Measurements from ENCODE around the gene FHIT.

Gene FHIT

DNA sequence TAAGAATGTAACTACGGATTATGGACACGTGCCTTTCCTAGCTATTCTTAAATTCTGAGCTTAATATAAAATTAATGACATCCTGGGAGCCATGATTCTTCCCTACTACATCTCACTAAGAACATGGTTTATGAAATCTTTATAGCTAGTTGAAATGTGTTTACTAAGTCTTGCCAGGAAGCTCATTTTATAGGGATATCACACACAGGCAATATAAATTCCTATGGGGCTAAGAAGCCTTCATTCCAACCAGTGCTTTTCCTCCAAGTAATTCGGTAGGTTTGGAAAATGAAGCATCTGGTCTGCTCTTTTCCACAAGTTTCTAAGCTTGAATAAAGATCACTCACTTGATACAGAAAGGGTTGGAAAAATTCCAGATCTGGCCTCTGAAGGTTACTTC lies 802.6 kb downstream of the FHIT start:
- H3K36me3 Mint-ChIP-seq (ENCODE audit: low read depth): no peaks in the 10 kb centered on the region
- no peaks in the 10 kb centered on the region for H3K9me3 Mint-ChIP-seq
- no peak overlapping the region for H3K27ac Mint-ChIP-seq
- H3K27me3 Mint-ChIP-seq (ENCODE audit: low read depth, poor library complexity): no peaks in the 10 kb centered on the region
- no peak for DNase-seq
- peaks cover 10% of the 10 kb centered on the region for H3K4me1 Mint-ChIP-seq
- TF ChIP-seq, protein P1, sequence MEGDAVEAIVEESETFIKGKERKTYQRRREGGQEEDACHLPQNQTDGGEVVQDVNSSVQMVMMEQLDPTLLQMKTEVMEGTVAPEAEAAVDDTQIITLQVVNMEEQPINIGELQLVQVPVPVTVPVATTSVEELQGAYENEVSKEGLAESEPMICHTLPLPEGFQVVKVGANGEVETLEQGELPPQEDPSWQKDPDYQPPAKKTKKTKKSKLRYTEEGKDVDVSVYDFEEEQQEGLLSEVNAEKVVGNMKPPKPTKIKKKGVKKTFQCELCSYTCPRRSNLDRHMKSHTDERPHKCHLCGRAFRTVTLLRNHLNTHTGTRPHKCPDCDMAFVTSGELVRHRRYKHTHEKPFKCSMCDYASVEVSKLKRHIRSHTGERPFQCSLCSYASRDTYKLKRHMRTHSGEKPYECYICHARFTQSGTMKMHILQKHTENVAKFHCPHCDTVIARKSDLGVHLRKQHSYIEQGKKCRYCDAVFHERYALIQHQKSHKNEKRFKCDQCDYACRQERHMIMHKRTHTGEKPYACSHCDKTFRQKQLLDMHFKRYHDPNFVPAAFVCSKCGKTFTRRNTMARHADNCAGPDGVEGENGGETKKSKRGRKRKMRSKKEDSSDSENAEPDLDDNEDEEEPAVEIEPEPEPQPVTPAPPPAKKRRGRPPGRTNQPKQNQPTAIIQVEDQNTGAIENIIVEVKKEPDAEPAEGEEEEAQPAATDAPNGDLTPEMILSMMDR (IDR thresholded peaks at IDR 0.05): no peak
- H3K4me3 Mint-ChIP-seq: no peak overlapping the region

DNA sequence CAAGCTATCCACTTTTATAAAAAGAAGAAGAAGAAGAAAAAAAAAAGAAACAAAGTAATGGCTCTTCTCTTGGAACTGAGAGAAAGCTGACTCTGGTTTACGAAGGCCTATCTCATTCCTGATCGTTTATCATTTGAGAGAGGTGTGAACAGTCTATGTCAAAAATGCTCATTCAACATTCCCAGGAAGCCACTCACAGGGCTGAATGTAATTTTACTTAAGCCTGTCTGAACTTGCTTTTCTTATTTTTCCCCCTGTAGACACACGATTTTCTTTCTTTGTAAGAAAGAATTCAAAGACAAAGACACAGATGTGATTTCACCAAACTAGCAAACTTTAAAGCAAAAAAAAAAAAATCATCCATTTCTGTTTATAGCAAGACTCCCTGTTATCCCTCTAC lies 805.8 kb downstream of the FHIT start:
- H3K27ac Mint-ChIP-seq: no peak overlapping the region
- H3K36me3 Mint-ChIP-seq (ENCODE audit: low read depth): no peaks in the 10 kb centered on the region
- H3K27me3 Mint-ChIP-seq (ENCODE audit: low read depth, poor library complexity): no peaks in the 10 kb centered on the region
- peaks cover 10% of the 10 kb centered on the region for H3K4me1 Mint-ChIP-seq
- H3K9me3 Mint-ChIP-seq: peaks cover 4% of the 10 kb centered on the region
- H3K4me3 Mint-ChIP-seq: no peak overlapping the region
- DNase-seq: no peak
- TF ChIP-seq, protein P1 (IDR thresholded peaks at IDR 0.05): no peak

DNA sequence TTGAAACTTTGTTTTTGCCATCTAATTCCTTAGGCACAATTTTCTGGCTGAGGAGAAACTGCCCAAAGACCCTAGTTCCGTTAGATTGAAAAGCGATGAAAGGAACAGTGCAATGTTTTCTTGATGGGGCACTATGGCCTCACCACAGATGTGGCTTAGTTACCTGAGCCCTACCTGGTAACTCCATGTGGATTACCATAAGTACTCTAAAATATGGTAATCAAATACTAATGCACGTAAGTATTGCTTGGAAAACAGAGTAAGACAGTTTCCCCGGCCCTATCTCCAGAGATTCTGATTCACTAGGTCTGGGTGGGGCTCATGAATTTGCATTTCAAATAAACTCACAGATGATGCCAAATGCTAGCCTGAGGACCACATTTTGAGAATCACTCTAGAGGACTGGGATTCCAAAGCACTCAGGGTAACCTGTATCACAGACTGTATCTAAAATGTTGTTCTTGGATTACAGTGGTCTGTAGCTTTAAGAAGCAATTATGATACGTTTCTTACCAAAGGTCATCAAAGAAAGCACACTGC lies 806.3 kb downstream of the FHIT start:
- H3K36me3 Mint-ChIP-seq (ENCODE audit: low read depth): no peaks in the 10 kb centered on the region
- H3K27ac Mint-ChIP-seq: no peak overlapping the region
- H3K4me3 Mint-ChIP-seq: no peak overlapping the region
- peaks cover 4% of the 10 kb centered on the region for H3K9me3 Mint-ChIP-seq
- DNase-seq: no peak
- H3K27me3 Mint-ChIP-seq (ENCODE audit: low read depth, poor library complexity): peaks cover under 1% of the 10 kb centered on the region
- TF ChIP-seq, protein P1 (IDR thresholded peaks at IDR 0.05): no peak
- peaks cover 10% of the 10 kb centered on the region for H3K4me1 Mint-ChIP-seq

DNA sequence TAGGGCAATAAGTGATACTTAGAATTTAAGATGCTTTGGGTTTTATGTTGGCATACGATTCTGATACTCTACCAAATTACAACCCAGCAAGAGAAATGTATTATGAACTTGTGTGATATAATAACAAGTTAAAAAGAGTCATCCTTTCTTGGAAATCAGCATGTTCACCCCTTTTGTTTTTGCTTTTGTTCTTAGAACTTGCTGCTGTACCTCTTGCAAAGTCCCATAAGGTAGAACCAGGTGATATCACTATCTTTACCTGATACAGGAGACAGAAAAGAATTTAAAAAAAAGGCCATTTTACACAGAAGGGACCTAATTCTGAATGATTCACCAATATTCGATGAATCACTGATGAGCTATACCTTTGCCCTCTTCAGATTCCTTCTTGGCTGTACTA lies 810.4 kb downstream of the FHIT start:
- Mint-ChIP-seq H3K9me3 (peaks cover 4% of the 10 kb centered on the region), H3K27me3 (ENCODE audit: low read depth, poor library complexity) (peaks cover 8% of the 10 kb centered on the region), H3K4me3 (no peak overlapping the region), H3K36me3 (ENCODE audit: low read depth) (no peaks in the 10 kb centered on the region), H3K4me1 (peaks cover 9% of the 10 kb centered on the region), H3K27ac (no peak overlapping the region)
- DNase-seq: no peak
- TF ChIP-seq, protein P1 (IDR thresholded peaks at IDR 0.05): no peak

DNA sequence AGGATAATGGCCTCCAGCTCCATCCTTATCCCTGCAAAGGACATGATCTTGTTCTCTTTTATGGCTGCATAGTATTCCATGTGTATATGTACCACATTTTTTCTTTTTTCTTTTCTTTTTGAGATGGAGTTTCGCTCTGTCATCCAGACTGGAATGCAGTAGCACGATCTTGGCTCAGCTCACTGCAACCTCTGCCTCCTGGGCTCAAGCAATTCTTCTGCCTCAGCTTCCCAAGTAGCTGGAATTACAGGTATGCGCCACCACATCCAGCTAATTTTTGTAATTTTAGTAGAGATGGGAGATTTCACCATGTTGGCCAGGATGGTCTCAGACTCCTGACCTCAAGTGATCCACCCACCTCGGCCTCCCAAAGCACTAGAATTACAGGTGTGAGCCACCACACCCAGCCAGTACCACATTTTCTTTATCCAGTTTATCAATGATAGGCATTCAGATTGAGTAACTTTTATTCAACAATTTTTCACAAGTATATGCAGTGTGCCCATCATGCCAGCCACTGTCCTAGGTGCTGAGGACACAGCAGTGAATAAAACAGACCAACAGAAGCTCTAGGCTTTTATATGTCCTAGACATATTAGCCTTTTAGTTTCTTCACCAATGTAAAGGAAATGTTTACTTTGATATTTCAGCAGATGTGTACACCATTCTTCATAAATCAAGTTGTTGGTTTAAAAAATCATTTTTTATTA lies 815.2 kb downstream of the FHIT start:
- DNase-seq: no peak
- Mint-ChIP-seq H3K9me3 (no peaks in the 10 kb centered on the region), H3K4me1 (peaks cover 5% of the 10 kb centered on the region), H3K36me3 (ENCODE audit: low read depth) (no peaks in the 10 kb centered on the region), H3K27me3 (ENCODE audit: low read depth, poor library complexity) (peaks cover 8% of the 10 kb centered on the region), H3K4me3 (no peak overlapping the region), H3K27ac (no peak overlapping the region)
- TF ChIP-seq, protein P1 (IDR thresholded peaks at IDR 0.05): no peak

DNA sequence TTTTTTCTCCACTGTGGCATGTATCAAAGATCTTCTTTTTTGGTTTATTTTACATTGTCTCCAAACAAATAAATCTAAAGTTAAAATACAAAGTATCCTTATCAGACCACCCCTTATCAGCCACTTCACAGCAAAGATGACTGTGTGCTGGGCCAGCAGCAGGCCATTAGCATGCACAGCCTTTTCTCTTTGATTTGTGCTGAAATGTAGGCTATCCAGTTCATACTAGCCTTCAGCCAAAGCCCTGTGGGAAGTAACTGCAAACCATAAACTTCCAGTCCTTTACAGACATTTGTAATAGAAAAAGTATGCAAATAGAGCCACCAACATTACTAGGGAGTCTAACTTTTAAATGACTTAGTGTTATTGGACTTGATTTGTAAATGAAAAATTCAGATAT lies 816.3 kb downstream of the FHIT start:
- H3K4me3 Mint-ChIP-seq: no peak overlapping the region
- no peaks in the 10 kb centered on the region for H3K36me3 Mint-ChIP-seq (ENCODE audit: low read depth)
- peaks cover 7% of the 10 kb centered on the region for H3K27me3 Mint-ChIP-seq (ENCODE audit: low read depth, poor library complexity)

More for the DNA sequence above, 816.3 kb downstream of the FHIT start:
- Mint-ChIP-seq H3K9me3 (no peaks in the 10 kb centered on the region), H3K4me1 (peaks cover 5% of the 10 kb centered on the region), H3K27ac (no peak overlapping the region)
- TF ChIP-seq, protein P1 (IDR thresholded peaks at IDR 0.05): no peak
- DNase-seq: no peak
